K562 (cell line): ENCODE results near the gene ADGRA1. TPM values are rescaled to one million over a fixed set of nuclear protein-coding genes. Genes with fewer than 3 reads are reported as not detected.
A peak's percentile ranks its signal among the peaks of the same experiment; 100 is the strongest.

Experiments used
- ATAC-seq: fragments of 200-7000 bp; cut with Tn5 transposase; 3 replicates; pipeline ENCODE4 v1.9.1; 2020; ENCODE audit warnings: moderate library complexity
- BruUV-seq: library from RNA; stranded (reverse); fragments of 400-500 nt; replicated peaks from 2 replicates; lab custom pipeline; 2021; lab: Mats Ljungman, UMichigan
- CTCF ChIA-PET: fragments of 300-600 bp; formaldehyde crosslinking; extraction: SDS; loops from one replicate; lab custom pipeline; 2021; ENCODE audit warnings: low intra/inter-chr PET ratio; lab: Yijun Ruan, JAX
- POLR2A ChIA-PET: fragments of 300-600, 350-650 bp; sonication (Branson Sonifier 250); formaldehyde crosslinking; extraction: SDS; loops from one replicate; lab custom pipeline; 2021; ENCODE audit warnings: antibody characterized with exemption, inconsistent platforms; lab: Yijun Ruan, JAX
- DNase-seq, 4 experiments: peaks; one replicate each; pipeline versions ENCODE4 v3.0.0 to v3.0.0-alpha.2; 2011 to 2018; ENCODE audit warnings: low spot score in 3 of 4, mixed read lengths in 3 of 4; ENCODE audit errors: extremely low read depth in 1 of 4
- FAIRE-seq: peaks from 2 replicates; lab custom pipeline; 2011; peaks lifted over from hg19 to GRCh38; lab: Jason Lieb, UNC
- H2AFZ ChIP-seq: 2 replicates; pipeline ENCODE4 v1.6.0; 2011; ENCODE audit warnings: low read depth, low read length, control low read depth, inconsistent platforms
- H3K27ac ChIP-seq: fragments of 200-600 bp; 3 replicates; pipeline ENCODE4 v1.8.0; 2011; ENCODE audit warnings: low read depth, mild to moderate bottlenecking, control low read depth, inconsistent platforms, low read length, moderate library complexity, mixed read lengths; ENCODE audit errors: extremely low read depth
- H3K27me3 ChIP-seq, 2 experiments: fragments of 300-600 bp in 1 of 2; 2 replicates in 1 of 2; 3 replicates in 1 of 2; pipeline versions ENCODE4 v1.6.0 to v1.8.0; 2011; ENCODE audit warnings: inconsistent platforms in 2 of 2, low read length in 2 of 2, mild to moderate bottlenecking in 1 of 2, mixed read lengths in 1 of 2, moderate library complexity in 1 of 2; ENCODE audit not compliant: control insufficient read depth in 2 of 2, insufficient read depth in 2 of 2
- H3K36me3 ChIP-seq: fragments of 300-600 bp; 3 replicates; pipeline ENCODE4 v1.8.0; 2011; ENCODE audit warnings: mild to moderate bottlenecking, low read length, inconsistent platforms; ENCODE audit not compliant: control insufficient read depth, insufficient read depth
- H3K4me1 ChIP-seq, 2 experiments: fragments of 200-600 bp in 1 of 2; replicated peaks in 1 of 2; 2 replicates in 1 of 2; 3 replicates in 1 of 2; pipeline versions ENCODE4 v1.5.1 to v1.8.0; 2011; ENCODE audit warnings: inconsistent platforms in 2 of 2, low read length in 2 of 2, mild to moderate bottlenecking in 1 of 2, mixed read lengths in 1 of 2, moderate library complexity in 1 of 2; ENCODE audit not compliant: control insufficient read depth in 2 of 2, insufficient read depth in 2 of 2
- H3K4me2 ChIP-seq: 2 replicates; pipeline ENCODE4 v1.6.1; 2011; ENCODE audit warnings: low read length, control low read depth, inconsistent platforms, mixed read lengths; ENCODE audit not compliant: insufficient read depth
- H3K4me3 ChIP-seq: fragments of 200-600 bp; sonication (generic), shearing (Covaris generic); 2 replicates; pipeline ENCODE4 v1.5.1; 2016; ENCODE audit warnings: control low read depth, inconsistent platforms
- H3K79me2 ChIP-seq: fragments of 200-600 bp; 3 replicates; pipeline ENCODE4 v1.8.0; 2011; ENCODE audit warnings: low read length, inconsistent platforms; ENCODE audit not compliant: control insufficient read depth, insufficient read depth
- H3K9ac ChIP-seq, 2 experiments: 2 replicates each; pipeline versions ENCODE4 v1.6.0 to v1.6.1; 2011; ENCODE audit warnings: low read depth in 2 of 2, low read length in 2 of 2, control low read depth in 1 of 2, inconsistent platforms in 1 of 2, mild to moderate bottlenecking in 1 of 2, mixed read lengths in 1 of 2; ENCODE audit not compliant: insufficient read depth in 1 of 2
- H3K9me1 ChIP-seq: one replicate; pipeline ENCODE4 v1.6.0; 2011; ENCODE audit warnings: inconsistent platforms, mild to moderate bottlenecking, low read length, moderate library complexity; ENCODE audit not compliant: control insufficient read depth, insufficient read depth
- H3K9me3 ChIP-seq: replicated peaks from 2 replicates; pipeline ENCODE4 v1.5.1; 2011; ENCODE audit warnings: low read depth, low read length, inconsistent platforms; ENCODE audit not compliant: control insufficient read depth, insufficient read depth
- H4K20me1 ChIP-seq: replicated peaks from 2 replicates; pipeline ENCODE4 v1.6.1; 2011; ENCODE audit warnings: low read length, inconsistent platforms, mixed read lengths; ENCODE audit not compliant: control insufficient read depth, insufficient read depth
- ARHGAP35 ChIP-seq: fragments of 450-650 bp; IDR thresholded peaks from 2 replicates; pipeline ENCODE4 v1.6.1; 2018; ENCODE audit not compliant: partially characterized antibody
- DMBX1 ChIP-seq: fragments of 250-450 bp; sonication (Bioruptor Pico); IDR thresholded peaks from 2 replicates; pipeline ENCODE4 v1.8.0; 2022; ENCODE audit warnings: inconsistent platforms, mild to moderate bottlenecking, moderate library complexity, borderline replicate concordance
- GABPA ChIP-seq: fragments of 200-800 bp; sonication (Bioruptor generic); conservative IDR thresholded peaks from 2 replicates; pipeline ENCODE4 v1.6.1; 2016; ENCODE audit warnings: low read depth, missing genetic modification characterization, missing compliant biosample characterization
- HMGN3 ChIP-seq: IDR thresholded peaks from 2 replicates; pipeline ENCODE4 v1.6.1; 2011; ENCODE audit warnings: borderline replicate concordance, low read depth, mild to moderate bottlenecking, mixed read lengths, low read length; ENCODE audit not compliant: insufficient read length; ENCODE audit errors: extremely low read depth
- HNRNPL ChIP-seq: fragments of 200-400 bp; formaldehyde crosslinking; IDR thresholded peaks from 2 replicates; pipeline ENCODE4 v1.6.1; 2017; ENCODE audit warnings: low read depth, mild to moderate bottlenecking, low read length
- NR1H2 ChIP-seq: sonication (generic); formaldehyde crosslinking; IDR thresholded peaks from 2 replicates; pipeline ENCODE4 v1.4.0; 2020; ENCODE audit warnings: mild to moderate bottlenecking, missing genetic modification reagents
- PHTF2 ChIP-seq: fragments of 250-450 bp; sonication (Bioruptor Pico); IDR thresholded peaks from 2 replicates; pipeline ENCODE4 v1.5.0; 2021; ENCODE audit warnings: mild to moderate bottlenecking
- RUNX1 ChIP-seq: sonication (generic); IDR thresholded peaks from 2 replicates; pipeline ENCODE4 v1.6.1; 2016; ENCODE audit warnings: antibody characterized with exemption, low read depth
- ZNF79 ChIP-seq: fragments of 250-450 bp; sonication (Bioruptor Pico); IDR thresholded peaks from 2 replicates; pipeline ENCODE4 v1.4.0; 2020; ENCODE audit warnings: low read depth, mild to moderate bottlenecking, moderate library complexity
- WGBS: fragments of 100-300 bp; shearing (Covaris generic); methylation state at CpG from one replicate; pipeline ENCODE4 v1.1.6; 2016; ENCODE audit warnings: low coverage, mixed read lengths; ENCODE audit not compliant: insufficient coverage; ENCODE audit errors: missing lambda C conversion rate; 5-methylcytosine and 5-hydroxymethylcytosine counted together
- in situ Hi-C: fragments of 300-500 bp; cut with MboI; formaldehyde crosslinking; loops from 4 replicates; pipeline ENCODE4 v1.15.0; 2018; ENCODE audit warnings: inconsistent platforms, mixed read lengths
- intact Hi-C: fragments of 100-400 bp; cut with micrococcal nuclease; formaldehyde crosslinking; loops from 2 replicates; pipeline ENCODE4 v1.14.2; 2022
- polyA plus RNA-seq, 8 experiments: library from polyadenylated mRNA; depleted of rRNA in 4 of 8; stranded (reverse) in 5 of 8; unstranded in 3 of 8; fragments of >200 nt; fragmentation: Nextera tagmentation in 2 of 8; fragmentation: Illumina TruSeq in 1 of 8; extraction: Ambion mirVana in 2 of 8; extraction: Trizol in 1 of 8; gene quantifications; 2 replicates each; pipeline versions ENCODE4 v1.2.1 to v1.2.3, GENCODE V29; 2011 to 2014; ENCODE audit warnings: inconsistent platforms in 1 of 8, missing spikeins in 1 of 8
- total RNA-seq, 7 experiments: library from RNA; depleted of rRNA in 6 of 7; stranded (reverse); fragments of >200 nt in 6 of 7; fragmentation: Illumina TruSeq in 2 of 7; extraction: Trizol in 2 of 7; gene quantifications; 2 replicates each; pipeline versions ENCODE4 v1.2.1 to v1.2.3, GENCODE V29; 2011 to 2021; ENCODE audit warnings: low replicate concordance in 1 of 7

Gene ADGRA1
- total and polyA plus RNA-seq, 9 of the 15 experiments (the other 6 are each of a cell fraction or from before 2014, with no cell fraction given): not detected

DNA sequence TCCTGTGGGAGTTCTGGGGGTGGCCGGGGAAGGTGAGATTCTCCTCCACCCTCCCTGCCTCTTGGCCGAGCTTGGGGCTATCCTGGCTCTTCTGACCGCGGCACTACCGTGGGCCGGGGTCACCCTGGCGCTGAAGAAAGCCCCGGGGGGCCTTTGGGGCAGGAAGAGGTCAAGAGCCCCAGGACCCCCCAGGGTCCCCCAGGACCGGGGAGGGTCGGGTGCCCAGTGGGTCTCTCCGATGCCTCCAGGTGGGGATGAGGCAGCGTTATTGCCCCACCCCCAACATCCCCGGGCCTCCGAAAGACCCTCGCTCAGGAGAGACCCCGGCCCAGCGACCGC lies 71.9 kb downstream of the ADGRA1 start:
- no peaks in the 10 kb centered on the region; the same call in 1 of the 2 replicates for H4K20me1 ChIP-seq
- H2AFZ ChIP-seq: no peak overlapping the region
- H3K4me1 ChIP-seq: peaks cover 0 to 42% of the 10 kb centered on the region in 2 experiments; a peak in 3 of 5 replicates
- DNase-seq: no peak
- no TSS peak for BruUV-seq
- no peak for ATAC-seq
- H3K36me3 ChIP-seq: no peaks in the 10 kb centered on the region
- no peaks in the 10 kb centered on the region for H3K79me2 ChIP-seq
- H3K9me3 ChIP-seq: no peaks in the 10 kb centered on the region; the same call in 1 of the 2 replicates
- WGBS: 8% methylated on average over 2 of the region's 18 CpGs
- H3K27me3 ChIP-seq: peaks cover 0 to 38% of the 10 kb centered on the region in 2 experiments; a peak in 2 of 5 replicates
- 0 out of 4 replicates have a peak overlapping the region, but pooled peaks of 1 of the 2 experiments have one; percentile 17 for H3K9ac ChIP-seq
- no peak overlapping the region for H3K27ac ChIP-seq
- no peak for FAIRE-seq
- POLR2A ChIA-PET: interaction anchor here (1.0 kb wide), 1 partner anchor 16 kb away, joined by 3 read pairs; no protein-coding TSS in a partner anchor
- TF ChIP-seq HNRNPL: no peak
- TF ChIP-seq RUNX1: no peak
- TF ChIP-seq HMGN3: peak; percentile 5
- TF ChIP-seq ZNF79 (CRISPR knock-in tag): no peak
- no peak for TF ChIP-seq PHTF2
- TF ChIP-seq ARHGAP35: no peak
- 0 out of 2 replicates have a peak, but pooled peaks have one; percentile 8 for TF ChIP-seq GABPA (tag)
- TF ChIP-seq NR1H2 (CRISPR knock-in tag): no peak
- TF ChIP-seq DMBX1 (CRISPR knock-in tag): no peak
- intact Hi-C loops (no loop called here), in situ Hi-C loops (no loop called here)
- no peaks in the 10 kb centered on the region for H3K9me1 ChIP-seq
- CTCF ChIA-PET: no interaction called here
- no peak overlapping the region for H3K4me2 ChIP-seq
- no peak overlapping the region for H3K4me3 ChIP-seq
